DMS53 treated with DMSO at 0.1 percent for 48 hours (cell line): ENCODE data around the gene ACTG1.

Experiments used
- DNase-seq: peaks from one replicate; lab custom pipeline; 2025; ENCODE audit not compliant: unreplicated experiment; lab: John Stamatoyannopoulos, UW

Gene ACTG1

GRCh38 chr17:81512562-81513371, at the start of gene ACTG1:
Gene ACTG1 (minus strand): TSS chr17:81512799. CDS start chr17:81512354, 445 bp downstream.
- DNase-seq: peak; percentile 65

DNA sequence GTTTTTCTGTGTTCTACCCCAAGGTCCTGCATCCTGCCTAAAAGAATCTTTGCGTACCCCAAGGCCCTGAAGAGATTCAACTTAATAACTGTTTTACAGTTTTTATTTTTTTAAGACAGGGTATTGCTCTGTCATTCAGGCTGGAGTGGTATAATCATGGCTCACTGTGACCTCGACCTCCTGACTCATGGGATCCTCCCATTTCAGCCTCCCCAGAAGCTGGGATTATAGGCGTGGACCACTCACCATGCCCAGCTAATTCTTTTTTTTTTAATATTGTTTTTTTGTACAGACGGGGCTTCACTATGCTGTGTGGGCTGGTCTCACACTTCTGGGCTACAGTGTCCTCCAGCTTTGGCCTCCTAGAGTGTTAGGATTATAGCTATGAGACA, 48.9 kb upstream of the ACTG1 start:
- no peak for DNase-seq

- DNase-seq: no peak
These were observed 46.6 kb upstream of the ACTG1 start for GRCh38 chr17:81558941-81559806.

DNA sequence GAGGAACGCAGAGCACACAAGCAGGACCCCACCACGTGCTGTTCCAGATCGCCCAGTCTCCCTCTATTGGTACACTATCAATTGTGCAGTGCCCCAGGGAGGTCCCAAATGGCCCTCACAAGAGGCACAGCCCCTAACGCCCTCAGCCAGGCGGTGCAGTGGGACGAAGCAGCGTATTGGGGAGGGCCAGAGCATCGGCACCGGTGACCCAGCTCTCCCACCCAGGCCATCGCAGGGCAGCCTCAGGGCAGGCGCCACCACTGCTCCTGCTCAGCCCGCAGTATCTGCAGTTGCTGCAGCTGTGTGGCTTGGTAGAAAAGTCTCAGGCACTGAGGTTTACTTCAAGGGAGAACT, 45.5 kb upstream of the ACTG1 start:
- DNase-seq: no peak

DNA sequence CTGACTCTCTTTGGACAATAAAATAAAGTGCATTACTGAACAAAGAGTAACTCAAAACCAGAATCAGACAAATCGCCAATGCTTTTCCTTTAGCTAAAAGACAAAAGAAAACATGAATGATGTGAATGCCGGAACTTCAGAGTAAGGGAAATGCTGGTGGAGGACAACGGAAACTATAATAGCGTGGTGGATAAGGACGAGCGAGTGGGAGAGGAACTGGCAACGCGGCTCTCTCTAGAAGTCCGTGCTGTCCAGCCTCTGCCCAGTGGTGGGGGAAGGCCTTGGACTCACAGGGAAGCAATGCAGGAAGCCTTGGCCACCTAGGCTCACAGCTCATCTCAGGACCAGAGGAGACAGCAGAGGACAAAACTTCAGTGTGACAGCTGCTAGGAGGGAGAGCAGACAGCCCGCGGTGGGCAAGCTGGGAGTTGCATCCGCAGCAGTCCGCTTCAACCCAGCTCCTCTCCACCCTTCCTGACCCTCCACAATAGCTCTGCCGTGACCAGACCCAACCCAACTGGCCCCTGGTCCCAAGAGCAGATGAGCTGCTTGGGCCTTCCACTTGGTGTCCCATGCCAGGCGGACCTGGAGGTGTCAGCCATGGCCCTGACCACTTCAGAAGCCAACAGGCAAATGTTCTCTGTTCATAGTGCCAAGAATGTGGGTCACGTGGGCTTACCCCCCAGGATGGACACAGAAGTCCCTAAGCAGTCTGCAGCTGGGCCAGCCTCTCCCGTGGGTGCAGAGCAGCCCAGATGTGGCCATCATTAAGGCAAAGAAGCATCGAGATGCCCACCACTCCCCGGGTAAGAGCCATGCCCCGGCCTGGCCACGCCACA, 44.9 kb upstream of the ACTG1 start:
- DNase-seq: no peak

GRCh38 chr17:81556863-81557262, 44.3 kb upstream of the ACTG1 start:
- DNase-seq: peak; percentile 80

DNA sequence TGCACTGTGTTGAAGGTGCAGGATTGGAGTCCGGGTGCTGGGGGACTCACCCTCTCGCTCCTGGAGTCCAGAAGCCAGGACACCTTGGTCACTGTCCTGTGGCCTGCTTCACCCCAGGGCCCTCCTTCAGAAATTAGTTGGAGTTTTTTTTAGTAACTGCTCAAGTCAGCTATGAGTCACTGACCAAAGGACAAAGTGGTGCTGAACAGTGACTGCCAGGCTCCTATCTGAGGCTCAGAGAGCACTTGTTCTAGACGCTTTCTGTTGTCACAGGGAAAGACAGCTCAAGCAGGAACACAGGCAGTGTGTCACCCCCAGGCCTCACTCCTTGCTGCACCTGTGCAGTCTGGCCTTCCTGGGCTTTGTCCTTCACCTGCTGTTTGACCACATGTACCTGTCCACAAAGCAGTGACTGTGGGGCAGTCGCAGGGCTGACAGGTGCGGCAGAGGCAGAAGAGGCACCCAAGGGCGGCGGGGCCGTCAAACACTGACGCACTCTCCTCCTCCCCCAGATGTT, 43.6 kb upstream of the ACTG1 start:
- peak; percentile 95 for DNase-seq

GRCh38 chr17:81553616-81554181, 41.1 kb upstream of the ACTG1 start:
- peak; percentile 54 for DNase-seq

GRCh38 chr17:81553018-81553615, 40.5 kb upstream of the ACTG1 start:
- peak; percentile 90 for DNase-seq

- DNase-seq: peak; percentile 67
These were observed 39.8 kb upstream of the ACTG1 start, which contains the start of gene FAAP100 for GRCh38 chr17:81552244-81553017. Gene FAAP100 (minus strand): TSS chr17:81552353. CDS start chr17:81552330, 23 bp downstream.

DNA sequence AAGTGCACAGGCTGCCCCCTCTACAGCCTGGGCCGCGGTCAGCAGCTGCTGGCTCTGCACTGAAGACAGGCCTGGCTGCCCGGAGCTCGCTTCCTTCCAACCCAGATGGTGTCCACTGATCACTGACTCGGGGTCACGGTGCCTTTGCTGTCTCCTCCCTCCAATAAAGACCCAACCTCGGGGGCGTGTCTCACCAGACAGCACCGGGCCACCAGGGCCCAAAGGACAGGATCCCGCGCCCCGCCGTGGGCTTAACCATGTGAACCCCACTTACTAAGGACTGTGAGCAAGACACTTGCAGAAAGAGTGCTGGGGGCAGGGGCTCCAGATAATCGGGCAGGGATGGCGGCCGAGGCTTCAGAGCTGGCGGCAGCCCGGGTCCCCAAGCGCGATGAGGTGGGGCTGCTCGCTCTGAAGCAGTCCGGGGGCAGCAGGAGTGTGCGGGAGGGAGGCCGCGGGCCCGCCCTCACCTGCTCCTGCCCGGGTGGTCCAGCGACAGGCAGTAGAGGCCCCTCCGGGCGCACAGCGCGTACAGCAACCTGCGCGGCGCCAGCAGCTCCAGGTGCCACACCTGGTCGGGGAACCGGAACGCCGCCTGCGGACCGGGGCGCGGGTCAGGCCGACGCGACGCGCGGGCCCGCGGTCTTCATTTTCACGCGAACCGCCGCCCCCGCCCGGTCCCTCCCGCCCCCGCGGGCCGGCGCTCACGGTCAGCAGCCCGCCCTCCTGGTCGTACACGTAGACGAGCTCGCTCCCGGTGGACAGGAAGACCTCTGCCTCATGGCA, 39.1 kb upstream of the ACTG1 start:
- DNase-seq: no peak

GRCh38 chr17:81550830-81551457, 38.3 kb upstream of the ACTG1 start:
- no peak for DNase-seq

DNA sequence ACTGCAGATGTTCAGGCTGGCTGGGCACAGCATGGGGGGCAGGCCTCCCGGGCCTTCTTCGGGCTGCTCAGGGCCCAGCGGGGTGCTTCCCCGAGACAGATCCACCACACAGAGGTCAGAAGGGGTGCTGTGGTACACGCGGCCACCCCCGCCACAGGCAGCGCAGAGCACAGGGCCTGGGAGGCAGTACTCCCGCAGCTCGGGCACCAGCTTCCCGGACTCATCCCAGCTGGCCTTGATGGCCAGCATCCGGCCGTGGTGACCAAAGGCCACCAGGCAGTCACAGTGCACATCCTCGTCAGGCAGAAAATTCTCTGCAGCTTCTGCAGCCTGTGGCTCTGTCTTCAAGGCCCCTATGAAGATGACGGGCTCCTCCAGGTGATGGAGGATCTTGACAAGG, 37.7 kb upstream of the ACTG1 start:
- DNase-seq: no peak

DNA sequence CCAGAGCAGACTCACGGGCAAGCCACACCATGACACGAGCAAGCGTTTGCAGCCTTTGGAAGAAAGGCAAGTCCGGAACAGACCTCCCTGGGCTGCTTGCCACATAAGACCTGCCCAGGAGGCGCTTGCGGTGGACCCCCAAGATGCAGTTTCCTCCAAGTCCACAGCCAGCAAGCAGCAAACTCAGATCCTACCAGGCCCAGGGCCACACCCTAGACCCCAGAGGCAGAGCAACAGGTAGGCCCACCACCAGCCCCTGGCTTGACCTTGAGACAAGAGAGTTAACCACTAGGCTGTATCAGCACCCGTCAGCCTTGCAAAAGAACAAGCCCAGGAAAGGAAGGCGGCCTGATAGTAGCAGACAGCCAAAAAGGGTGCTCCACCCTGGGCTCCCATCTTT, 37.2 kb upstream of the ACTG1 start:
- DNase-seq: no peak

GRCh38 chr17:81549031-81549557, 36.5 kb upstream of the ACTG1 start:
- DNase-seq: no peak

DNA sequence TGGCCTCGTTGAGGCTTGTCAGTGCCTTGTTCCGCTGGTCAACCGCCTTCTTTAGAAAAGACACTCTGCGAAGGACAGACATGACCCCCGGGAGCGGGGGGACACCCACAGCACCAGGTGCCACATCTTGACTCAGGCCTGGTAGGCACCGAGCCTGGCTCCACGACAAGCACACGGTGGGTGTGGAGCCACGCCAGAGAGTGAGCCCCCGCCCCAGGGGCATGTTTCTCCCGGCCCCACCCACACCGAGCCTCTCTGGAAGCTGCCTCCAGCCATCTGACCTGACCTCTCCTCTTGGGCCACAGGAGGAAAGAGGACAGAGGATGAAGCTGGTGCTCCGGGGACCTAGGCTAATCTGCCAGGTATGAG, 35.0 kb upstream of the ACTG1 start:
- DNase-seq: no peak

DNA sequence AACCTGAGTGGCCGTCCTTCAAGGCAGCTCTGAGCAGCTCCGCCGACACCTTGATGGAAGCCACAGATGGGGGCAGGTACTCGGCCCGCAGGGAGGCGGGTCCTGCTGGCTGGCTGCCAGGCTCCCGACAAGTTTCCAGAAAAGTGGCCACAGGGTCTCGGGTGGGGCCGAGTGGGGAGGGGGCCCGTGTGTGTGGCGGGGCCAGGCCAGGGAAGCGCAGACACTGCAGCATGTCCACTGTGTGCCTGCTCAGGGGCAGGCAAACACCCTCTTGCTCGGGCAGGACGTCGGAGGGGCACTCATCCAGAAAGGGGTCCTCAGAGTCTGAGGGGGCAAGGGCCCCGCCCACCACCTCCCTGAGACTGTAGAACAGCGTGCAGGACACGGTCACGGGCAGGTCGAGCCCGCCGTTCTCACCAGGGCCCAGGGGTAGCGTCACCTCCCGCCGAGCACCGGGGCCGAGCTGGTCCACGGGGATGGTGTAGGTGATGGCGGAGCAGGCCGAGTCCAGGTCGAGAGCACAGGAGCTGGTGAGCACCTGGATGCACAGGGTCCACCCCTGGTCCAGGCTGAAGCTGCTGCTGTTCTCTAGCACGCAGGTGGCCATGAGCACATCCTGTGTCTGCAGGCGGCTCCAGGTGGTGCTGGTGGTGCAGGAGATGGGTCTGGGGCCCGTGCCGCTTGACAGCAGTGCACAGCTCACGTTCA, 34.5 kb upstream of the ACTG1 start:
- no peak for DNase-seq
